Fibroblast of the conjunctiva (primary cell): Measurements from ENCODE around the gene MAP6D1.

Experiments used
- DNase-seq: peaks from one replicate; pipeline ENCODE4 v3.0.0-alpha.2; 2010; ENCODE audit warnings: low read depth

MAP6D1 gene

DNA sequence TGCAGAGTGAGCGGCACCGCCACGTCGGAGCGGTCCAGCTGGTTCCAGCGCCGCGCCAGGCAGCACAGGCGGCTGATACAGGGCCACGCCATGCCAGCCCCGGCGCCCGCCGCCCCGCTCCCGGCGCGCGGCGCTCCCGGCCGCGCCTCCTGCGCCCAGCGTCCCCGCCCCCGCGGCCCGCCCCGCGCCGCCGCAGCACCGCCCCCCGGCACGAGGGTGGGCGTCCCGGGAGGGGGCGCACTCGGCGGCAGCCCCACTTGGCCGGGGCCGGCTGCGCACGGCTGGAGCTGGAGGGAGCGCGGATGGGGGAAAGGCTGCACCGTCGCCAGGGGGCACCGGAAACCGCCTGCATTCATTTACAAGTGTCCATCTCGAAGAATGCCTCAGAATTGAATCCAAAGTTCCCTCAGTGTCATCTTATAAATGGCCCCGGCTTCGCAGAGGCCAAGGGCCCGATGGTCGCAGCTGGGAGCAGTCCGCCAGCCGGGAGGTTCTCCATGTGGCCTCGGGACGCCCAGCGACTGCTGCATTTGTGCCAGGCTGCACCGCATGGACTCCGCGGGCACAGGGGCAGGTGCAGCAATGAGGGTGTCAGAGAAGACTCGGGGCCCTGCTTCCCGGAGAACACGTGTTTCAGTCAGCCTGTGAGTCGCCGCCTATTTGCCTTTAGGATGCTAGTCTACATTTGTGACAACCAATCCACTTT is at the start of gene MAP6D1:
Gene MAP6D1 (minus strand): TSS at position 122 of the 706 bp plus-strand sequence. CDS start 30 bp downstream, at position 92.
- peak; percentile 22 for DNase-seq

- DNase-seq: no peak
These were observed 48.5 kb upstream of the MAP6D1 start for GRCh38 chr3:183873914-183874313.

GRCh38 chr3:183871541-183871940 is 46.2 kb upstream of the MAP6D1 start:
- DNase-seq: no peak

- DNase-seq: no peak
These were observed 45.2 kb upstream of the MAP6D1 start for GRCh38 chr3:183870563-183870962.

DNA sequence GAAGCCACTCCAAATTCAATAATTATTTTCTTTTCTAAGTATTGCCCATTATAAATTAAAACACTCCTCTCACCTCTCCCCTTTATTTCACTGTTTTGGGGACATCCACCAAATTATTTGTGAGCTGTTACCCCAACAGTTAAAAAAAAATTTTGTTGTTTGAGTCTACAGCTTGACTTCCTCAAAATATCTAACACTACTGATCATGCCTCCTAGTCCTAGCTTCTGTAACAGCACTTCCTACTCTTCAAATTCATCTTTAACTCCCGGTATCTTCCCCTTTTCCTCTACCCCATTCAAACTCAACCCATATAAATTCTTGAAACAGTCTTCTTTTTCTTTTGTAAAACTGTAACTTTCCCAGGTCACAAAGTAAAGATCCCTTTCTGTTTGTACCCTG is 43.4 kb upstream of the MAP6D1 start:
- no peak for DNase-seq

DNA sequence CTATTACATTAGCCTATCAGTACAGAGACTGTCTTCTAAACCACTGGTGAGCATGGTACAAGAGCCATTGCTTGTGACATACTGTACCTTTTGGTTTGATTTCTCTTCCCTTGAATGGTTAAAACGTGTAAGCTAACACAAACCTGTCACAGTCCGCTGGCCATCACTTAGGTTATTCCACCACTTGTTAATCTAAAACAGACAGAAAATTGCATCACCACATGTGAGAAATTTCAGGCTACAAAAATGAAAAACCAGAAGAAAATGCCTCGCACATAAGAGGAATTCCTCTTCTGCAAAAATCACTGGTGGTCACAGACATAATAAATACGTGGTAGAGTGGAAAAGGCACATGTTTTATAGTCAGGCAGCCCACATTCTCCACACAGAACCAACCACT is 37.2 kb upstream of the MAP6D1 start:
- DNase-seq: no peak

GRCh38 chr3:183857863-183858262 is 32.5 kb upstream of the MAP6D1 start:
- DNase-seq: no peak

DNA sequence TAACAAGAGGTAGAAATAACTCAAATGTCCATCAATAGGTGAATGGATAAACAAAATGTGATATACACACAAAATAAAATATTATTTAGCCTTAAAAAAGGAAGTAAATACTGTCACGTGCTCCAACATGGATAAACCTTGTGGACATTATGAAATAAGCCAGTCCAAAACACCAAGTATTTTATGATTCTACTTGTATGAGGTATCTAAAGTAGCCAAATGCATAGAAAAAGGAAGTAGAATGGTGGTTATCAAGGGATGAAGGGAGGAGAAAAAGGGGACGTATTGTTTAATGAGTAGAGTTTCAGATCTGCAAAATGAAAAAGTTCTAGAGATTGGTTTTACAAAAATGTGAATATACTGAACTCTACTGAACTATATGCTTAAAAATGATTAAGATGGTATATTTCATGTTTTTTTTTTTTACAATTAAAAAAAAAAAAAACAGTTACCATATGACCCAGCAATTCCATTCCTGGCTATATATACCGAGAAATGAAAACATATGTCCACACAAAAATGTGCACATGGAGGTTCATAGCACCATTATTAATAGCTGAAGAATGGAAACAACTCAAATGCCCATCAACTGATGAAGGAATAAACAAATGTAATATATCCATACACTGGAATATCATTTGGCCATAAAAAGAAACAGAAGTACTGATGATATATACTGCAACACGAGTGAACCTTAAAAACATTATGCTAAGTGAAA is 29.1 kb upstream of the MAP6D1 start:
- no peak for DNase-seq

- DNase-seq: no peak
These were observed 20.4 kb upstream of the MAP6D1 start for GRCh38 chr3:183845608-183846288.

DNA sequence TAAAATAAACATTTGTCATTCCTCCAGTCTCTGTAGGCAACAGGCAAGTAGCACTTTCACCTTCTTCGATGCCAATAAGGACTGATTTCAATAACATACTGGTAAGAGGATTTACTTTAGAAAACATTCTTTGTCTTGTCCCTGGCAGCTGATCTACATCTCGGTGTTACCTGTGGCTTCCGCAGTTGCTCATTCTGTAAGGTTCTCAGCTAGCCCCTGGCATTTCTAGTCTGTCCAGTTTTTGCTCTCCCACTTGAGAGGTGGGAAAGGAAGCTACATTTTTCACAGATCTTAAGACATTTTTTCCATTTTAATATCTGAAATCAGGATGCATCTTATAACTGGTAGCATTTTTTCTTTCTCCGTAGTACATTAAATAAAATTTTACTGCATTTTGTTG is 19.7 kb upstream of the MAP6D1 start:
- no peak for DNase-seq

DNA sequence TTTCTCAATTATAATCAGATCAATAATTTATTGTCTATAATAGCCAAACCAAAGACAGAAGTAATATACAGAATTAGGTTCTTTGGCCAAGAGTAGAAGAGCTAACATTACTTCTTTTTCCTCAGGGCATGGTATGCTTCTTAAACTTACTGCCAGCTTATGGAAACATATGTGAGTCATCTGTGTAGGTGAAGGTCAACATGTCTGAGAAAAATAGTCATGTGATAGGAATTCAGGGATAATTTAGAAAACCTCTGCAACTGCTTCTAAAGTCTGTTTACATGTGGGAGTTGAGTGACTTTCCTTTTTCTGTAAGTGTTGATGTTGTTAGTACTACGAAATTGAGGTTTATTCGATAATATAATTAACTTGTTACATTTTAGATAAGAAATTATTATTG is 19.2 kb upstream of the MAP6D1 start:
- DNase-seq: peak; percentile 74

DNA sequence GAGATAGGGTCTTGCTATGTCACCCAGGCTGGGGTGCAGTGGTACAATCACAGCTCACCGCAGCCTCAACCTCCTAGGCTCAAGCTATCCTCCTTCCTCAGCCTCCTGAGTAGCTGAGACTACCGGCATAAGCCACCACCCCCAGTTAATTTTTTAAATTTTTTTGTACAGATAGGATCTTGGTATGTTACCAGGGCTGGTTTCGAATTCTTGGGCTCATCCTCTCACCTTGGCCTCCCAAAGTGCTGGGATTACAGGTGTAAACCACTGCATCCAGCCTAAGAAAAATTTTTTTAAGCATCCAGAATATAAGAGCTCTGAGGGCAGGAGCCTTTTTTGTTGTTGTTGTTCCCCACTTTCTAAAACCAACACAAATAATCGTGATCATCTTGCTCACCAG is 14.4 kb upstream of the MAP6D1 start:
- no peak for DNase-seq

DNA sequence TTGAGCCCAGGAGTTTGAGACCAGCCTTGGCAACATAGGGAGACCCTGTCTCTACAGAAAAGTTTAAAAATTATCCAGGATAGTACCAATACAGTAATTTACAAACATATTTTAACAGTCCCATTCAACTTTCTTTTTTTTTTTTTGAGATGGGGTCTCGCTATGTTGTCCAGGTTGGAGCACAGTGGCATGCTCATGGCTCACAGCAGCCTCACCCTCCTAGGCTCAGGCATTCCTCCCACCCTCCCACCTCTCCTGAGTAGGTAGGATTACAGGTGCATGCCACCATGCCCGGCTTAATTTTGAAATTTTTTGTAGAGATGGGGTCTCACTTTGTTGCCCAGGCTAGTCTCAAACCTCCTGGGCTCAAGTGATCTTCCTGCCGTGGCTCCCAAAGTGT is 12.5 kb upstream of the MAP6D1 start:
- no peak for DNase-seq

DNA sequence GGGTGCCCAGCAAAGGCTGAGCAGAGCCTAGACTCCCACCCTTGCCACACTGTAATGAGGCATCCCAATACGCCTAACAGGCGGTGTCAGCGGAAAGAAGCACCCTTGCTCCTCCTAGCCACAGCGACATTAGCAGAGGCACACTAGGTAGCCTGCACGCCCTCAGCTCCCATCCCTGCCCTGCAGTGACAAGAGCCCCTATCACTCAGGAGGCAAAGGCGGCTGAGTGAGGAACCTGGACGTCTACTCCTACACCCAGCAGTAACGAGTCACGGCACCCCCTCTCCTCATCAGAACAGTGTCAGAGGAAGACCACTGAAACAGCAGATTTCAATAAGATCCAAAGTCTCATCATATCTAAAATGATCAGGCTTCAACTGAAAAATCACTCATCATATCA is 12.0 kb upstream of the MAP6D1 start:
- DNase-seq: no peak

DNA sequence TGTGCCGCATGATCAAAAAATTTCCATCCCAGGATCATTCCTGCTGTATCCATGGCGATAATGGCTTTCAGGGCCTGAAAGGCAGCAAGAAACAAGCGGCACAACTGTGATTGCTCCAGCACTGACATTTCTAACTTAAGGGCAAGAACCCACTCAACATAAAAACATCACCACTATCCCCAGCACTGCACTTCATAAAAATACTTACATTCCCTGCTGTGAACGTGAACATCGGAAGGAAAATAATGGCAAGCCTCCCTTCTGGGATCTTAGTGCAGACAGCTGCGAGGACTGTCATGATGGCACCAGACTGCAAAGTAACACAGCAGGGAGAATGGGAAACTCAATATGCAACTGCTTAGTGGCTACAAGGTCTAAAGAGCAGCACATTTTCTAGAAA is 8.1 kb upstream of the MAP6D1 start:
- no peak for DNase-seq

- DNase-seq: no peak
These were observed 4.8 kb upstream of the MAP6D1 start for GRCh38 chr3:183830187-183830586.

- no peak for DNase-seq
These were observed 4.1 kb upstream of the MAP6D1 start for GRCh38 chr3:183829466-183829865.

- DNase-seq: no peak
These were observed 3.1 kb upstream of the MAP6D1 start for GRCh38 chr3:183828538-183828870.

DNA sequence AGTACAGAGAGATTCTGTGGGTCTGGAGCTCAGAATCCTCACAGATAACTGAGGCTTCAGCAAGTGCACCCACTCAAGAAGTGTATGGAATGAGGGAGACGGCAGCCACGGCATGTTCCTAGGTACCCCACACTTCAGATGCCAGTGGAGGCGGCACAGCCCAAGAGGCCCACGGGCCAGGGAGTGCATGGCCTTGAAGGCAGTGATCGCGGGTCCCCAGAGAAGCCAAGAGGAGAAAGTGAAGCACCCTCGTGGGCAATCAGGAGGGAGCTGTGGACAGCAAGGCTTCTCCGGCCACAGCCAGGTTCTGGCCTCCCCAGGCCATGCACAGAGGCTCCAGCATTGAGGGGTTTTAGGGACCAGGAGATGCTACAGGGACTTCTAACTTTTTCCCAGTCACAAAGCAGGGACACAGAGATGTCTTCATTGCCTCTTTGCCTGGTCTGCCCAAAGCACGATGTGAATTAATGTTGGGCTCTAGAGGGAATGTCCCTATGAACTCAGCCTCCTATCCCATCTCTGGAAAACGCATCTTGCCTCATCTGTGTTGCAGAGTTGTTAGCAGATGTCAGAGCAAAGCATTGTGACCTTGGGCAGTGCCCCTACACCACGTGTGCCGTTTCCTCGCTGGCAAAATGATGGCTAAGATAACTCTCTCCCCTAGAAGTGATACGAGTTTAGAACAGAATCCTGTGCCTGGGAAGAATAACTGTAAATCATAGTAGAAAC is 2.6 kb upstream of the MAP6D1 start:
- DNase-seq: no peak

DNA sequence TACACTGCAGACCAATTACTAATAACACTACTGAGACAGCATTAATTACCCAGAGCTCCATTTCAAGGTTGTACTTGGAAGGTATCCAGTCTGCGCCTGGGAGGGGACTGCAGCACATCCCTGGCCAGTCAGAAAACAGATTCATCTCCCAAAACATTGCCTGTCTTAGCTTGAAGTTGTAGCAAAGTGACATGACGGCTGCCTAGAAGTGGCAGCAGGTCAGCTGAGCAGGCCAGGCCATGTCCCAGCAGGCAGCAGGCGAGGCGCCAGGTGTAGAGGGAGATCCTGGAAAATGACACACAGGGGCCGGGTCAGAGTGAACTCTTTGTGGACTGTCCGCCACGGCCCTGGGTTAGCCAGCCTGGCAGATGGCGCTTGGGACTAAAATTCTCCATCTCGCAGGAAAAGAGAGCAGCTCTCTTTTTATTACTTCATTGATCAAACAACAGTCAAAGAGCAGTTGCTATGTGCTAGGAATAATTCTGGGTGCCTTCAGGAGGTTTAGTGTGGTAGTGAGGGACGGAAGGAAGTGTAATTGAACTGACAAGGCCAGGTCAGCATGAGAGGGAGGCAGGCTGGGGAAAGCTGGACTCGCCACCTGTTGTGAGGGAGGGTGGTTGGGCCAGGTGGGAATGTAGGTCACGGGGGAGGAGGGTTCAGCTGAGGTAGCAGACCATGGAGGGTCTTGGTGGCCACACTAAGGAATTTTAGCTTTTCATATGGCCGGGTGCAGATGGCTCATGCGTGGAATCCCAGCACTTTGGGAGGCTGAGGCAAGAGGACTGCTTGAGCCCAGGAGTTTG is 1.3 kb upstream of the MAP6D1 start:
- no peak for DNase-seq

DNA sequence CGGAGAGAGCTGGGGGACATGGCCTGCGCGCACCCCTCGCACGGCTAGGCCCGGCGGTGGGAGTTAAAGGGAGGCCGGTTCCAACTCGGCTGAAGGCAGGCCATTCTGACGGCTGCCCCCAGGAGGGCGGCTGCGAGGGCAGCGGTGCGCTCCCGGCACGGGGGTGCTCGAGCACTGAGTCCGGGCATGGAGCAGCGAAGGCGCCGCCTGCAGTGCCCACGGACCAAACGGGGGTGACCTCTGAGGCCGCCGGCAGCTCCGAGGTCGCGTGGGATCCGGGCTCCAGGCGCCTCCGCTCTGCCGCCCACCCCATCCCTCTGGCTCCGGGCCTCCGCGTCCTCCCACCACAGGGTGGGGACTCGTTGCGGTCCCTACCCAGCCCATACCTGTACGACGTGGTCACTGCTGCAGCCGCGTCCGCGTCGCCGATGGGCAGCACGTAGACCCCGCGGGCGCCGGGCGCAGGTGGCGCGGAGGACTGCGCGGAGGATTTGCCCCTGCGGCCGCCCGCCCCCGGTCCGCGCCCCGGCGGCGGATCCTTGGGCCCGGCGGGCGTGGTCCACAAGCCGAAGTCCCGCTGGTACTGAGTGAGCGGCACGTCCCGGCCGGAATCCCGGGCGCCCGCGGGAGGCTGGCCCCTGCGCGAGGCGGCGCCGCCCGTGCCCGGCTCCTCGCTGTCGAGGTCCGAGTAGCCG is 469 bp downstream of the MAP6D1 start:
- no peak for DNase-seq
